DND-41 (cell line): ENCODE data around the gene KRTAP1-4.

Experiments used
- CTCF ChIP-seq: IDR thresholded peaks from 2 replicates; pipeline ENCODE4 v1.5.1; 2012; ENCODE audit warnings: borderline replicate concordance, low read length, moderate library complexity, mild to moderate bottlenecking; ENCODE audit not compliant: poor library complexity, severe bottlenecking; ENCODE audit errors: extremely low read depth
- EZH2 ChIP-seq: IDR thresholded peaks from 3 replicates; pipeline ENCODE4 v1.6.1; 2012; ENCODE audit warnings: borderline replicate concordance, low read depth, mild to moderate bottlenecking, moderate library complexity, low read length, inconsistent platforms; ENCODE audit not compliant: severe bottlenecking

- TF ChIP-seq EZH2 (no peak), CTCF (no peak)
Measured at GRCh38 chr17:41058741-41059140, 28.7 kb upstream of the KRTAP1-4 start.
